RKO (cell line): ENCODE measurements around the gene EIF2D.
A peak's percentile ranks its signal among the peaks of the same experiment; 100 is the strongest.
"Not testable (repeated sequence)": the region's sequence is repeated elsewhere in the genome, so short reads cannot be mapped to it uniquely, and the experiment has no call there.

Source experiments
- DNase-seq: peaks from one replicate; pipeline ENCODE4 v3.0.0-alpha.2; 2016; ENCODE audit warnings: low spot score

The EIF2D gene

GRCh38 chr1:206612129-206612876 lies at the start of gene EIF2D:
TSS of gene EIF2D (minus strand) at chr1:206612465. CDS start at chr1:206612342, 123 bp downstream.
- DNase-seq, result peak; percentile 92

DNA sequence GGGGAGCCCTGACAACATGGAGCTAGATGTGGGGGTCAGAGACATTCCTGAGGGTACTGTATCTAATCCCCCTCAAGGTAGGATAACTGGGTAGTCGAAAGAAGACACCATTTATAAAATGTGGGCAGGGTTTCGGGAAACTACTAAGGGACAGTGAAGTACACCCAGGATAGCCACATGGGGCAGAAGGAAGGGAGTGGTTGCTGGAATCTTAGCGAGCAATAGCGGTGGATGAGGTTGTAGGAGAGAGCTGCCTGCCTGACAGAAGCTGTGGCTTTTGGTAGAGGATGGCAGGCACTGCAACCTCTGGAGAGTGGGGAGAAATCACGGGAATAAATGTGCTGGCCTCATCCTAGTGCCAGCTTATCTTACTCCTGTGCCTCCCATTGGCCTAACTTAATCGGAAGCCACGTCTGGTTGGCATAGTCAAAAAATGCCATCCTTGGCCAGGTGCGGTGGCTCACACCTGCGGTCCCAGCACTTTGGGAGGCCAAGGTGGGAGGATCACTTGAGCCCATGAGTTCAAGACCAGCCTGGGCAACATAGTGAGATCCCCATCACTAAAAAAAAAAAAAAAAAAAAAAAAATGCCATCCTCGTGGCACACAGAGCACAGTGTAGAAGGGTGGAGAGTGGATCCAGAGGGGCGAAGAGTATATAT lies 49.0 kb upstream of the EIF2D start:
- DNase-seq, result no peak

GRCh38 chr1:206660136-206660535 lies 47.9 kb upstream of the EIF2D start:
- DNase-seq, result no peak

DNA sequence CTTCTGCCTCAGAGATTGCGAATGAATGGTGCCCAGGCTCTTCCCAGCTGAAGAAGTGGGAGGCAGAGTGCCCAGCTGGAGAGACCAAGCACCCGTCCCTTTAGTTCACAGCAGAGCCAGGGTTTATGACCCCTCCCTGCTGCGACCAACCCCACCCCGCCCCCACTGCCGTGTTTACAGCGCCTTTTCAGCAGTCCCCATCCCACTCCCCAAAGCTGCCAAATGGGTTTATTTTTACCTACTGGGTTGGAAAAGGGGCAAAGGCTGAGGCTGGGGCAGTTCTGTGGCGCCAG lies 46.7 kb upstream of the EIF2D start:
- DNase-seq, result no peak

- no peak for DNase-seq
These were observed 46.2 kb upstream of the EIF2D start for GRCh38 chr1:206658264-206658980.

- DNase-seq, result no peak
These were observed 45.5 kb upstream of the EIF2D start for GRCh38 chr1:206657751-206658150.

GRCh38 chr1:206656936-206657335 lies 44.7 kb upstream of the EIF2D start:
- DNase-seq, result no peak

DNA sequence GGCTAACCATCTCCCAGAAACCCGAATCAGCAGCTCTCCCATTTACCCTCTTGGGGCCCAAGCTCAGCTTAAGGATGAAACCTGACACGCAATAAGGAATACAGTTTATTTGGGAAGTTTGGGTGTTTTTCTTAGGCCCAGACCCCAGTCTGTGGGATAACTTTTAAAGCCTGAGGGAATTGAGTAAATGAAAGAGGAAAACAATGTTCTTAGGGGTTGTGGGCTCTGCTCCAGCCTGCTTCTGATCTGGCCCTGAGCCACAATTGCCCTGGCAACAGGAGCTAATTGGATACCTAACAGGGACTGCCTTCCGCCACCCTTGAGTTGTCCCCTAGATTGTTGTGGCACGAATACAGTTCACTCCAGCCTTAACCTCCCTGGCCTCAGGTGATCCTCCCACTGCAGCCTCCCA lies 43.2 kb upstream of the EIF2D start:
- no peak for DNase-seq

- DNase-seq, result no peak
These were observed 42.6 kb upstream of the EIF2D start for GRCh38 chr1:206654828-206655227.

DNA sequence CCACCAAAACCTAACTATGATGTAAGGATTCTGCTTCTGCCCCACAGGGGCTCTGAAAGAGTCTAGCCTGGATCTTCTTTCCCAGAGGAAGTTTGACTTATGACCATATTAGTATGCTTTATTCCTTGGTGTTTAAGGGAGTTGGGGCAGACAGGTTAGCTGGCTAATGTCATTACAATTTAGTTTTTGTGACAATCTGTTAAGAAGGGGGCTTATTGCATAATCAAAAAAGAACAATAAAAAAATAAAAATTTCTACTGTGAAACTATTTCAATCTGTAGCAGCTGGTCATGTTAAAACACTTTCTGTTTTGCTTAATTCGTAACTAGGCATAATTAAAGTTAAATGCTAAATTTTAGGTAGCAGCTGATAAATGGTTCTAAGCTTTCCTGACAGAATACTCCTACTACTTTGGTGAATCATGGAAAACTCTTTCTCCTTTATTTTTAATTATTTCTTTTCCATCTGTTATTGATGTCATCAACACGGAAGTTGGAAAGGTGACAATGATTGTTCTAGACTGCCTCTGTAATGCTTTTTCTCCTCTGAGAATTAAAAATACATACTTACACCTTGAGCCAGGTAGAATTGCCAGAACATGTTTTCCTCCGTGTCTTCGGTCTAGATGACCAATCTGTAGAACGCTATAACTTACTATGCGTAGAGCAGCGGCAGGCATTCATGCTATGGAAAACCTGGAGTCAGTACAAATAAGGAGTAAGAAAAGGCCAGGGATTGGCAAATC lies 41.6 kb upstream of the EIF2D start:
- DNase-seq, result no peak

- no peak for DNase-seq
These were observed 40.0 kb upstream of the EIF2D start for GRCh38 chr1:206651958-206652890.

GRCh38 chr1:206651014-206651413 lies 38.7 kb upstream of the EIF2D start:
- DNase-seq, result no peak

DNA sequence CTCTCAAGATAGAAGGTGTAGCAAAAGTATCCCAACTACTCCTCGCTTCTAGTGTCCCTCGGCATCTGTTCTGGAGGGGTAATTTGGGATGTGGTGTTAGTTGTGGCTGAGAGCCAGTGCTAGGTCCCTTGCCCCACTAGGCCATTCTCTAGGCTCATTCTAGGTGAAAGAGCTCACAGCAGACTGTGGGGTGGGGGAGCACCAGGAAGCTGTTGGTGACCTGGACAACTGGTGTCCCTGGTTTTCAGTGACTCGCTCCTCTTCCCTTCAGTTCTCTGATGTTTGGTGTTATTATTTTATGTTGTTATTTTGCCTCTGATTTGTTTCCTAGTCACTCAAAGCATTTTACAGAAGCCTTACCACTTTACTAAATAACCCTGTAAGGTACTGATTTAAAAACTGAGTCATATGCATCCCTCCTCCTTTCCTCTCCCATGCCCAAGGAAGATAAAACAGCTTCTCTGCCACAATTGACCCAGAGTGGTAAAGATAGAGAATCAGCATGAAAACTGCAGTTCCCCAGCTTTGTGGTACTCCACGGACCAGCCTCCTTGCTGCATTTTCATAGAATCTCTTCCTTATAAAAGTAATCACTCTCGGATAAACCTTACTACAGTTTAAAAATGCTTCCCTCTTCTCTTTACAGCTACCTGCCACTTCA lies 37.1 kb upstream of the EIF2D start:
- DNase-seq, result no peak

- DNase-seq, result no peak
These were observed 35.0 kb upstream of the EIF2D start for GRCh38 chr1:206647224-206647623.

DNA sequence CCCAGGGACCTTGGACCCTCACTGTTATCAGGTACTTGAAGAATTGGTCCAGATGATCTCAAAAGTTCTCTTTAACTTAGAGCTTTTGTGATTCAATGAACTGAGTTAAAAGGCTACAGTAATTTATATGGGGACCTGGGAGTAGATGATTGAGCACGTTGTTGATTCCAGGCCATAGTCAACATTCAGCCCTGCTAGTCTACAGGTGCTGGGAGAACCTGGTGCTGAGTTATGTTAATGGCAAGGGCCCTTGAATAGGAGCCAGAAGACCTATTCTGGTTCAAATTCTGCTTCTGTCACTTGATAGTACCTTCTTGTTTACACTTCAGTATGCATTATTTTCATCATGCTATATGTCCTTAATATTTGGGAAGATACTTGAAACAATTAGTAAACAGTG lies 34.2 kb upstream of the EIF2D start:
- DNase-seq, result no peak

GRCh38 chr1:206643118-206643698 lies 30.9 kb upstream of the EIF2D start:
- no peak for DNase-seq

- not testable (repeated sequence) for DNase-seq
These were observed 29.8 kb upstream of the EIF2D start for GRCh38 chr1:206642074-206642473.

GRCh38 chr1:206637605-206638004 lies 25.3 kb upstream of the EIF2D start:
- DNase-seq, result peak; percentile 27

DNA sequence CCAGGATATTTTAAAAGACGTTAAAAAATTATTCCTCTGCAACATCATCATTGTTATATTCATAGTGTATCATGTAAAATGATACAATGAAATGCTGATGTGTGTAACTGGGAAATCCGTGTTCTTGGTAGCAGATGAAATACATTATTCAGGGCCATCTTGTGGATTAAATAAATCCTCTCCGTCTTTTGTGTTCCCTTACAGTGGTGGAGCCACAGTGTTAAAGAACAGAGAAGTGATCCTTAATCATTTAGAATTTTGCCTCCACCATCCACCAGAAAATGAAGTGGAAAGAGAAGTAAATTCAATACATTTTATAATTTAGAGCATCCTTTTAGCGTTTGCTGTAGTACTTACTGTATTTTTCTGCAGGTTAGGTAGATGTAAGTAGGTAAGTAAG lies 24.4 kb upstream of the EIF2D start:
- DNase-seq, result peak; percentile 45

GRCh38 chr1:206635978-206636345 lies 23.7 kb upstream of the EIF2D start:
- DNase-seq, result peak; percentile 49
